Left renal cortex interstitium (tissue), 4 donors: ENCODE results near the gene TLN1. TPM values are rescaled to one million over a fixed set of nuclear protein-coding genes. Genes with fewer than 3 reads are reported as not detected.

ENCODE experiments used
- DNase-seq, 4 donors: peaks; one replicate each; pipeline ENCODE4 v3.0.0-alpha.2; 2013; ENCODE audit warnings: low read depth in 4 of 4, low spot score in 2 of 4, missing footprints in 1 of 4
- polyA plus RNA-seq, 4 donors: library from polyadenylated mRNA; unstranded; fragments of 120-200 nt; gene quantifications; one replicate each; pipeline ENCODE4 v1.2.1, GENCODE V29; 2013; ENCODE audit not compliant: insufficient read length in 4 of 4

TLN1 gene
- 100 to 1,000 TPM; 144 to 186 (median 174) TPM for polyA plus RNA-seq

- peak; percentile 89 to 96 (median 90) for DNase-seq
Measured at GRCh38 chr9:35732185-35732799, at the start of gene TLN1, which contains the start of gene CREB3. TSS of gene TLN1 (minus strand) at chr9:35732195. CDS start at chr9:35725694, 6,501 bp downstream. TSS of gene CREB3 (plus strand) at chr9:35732666. CDS start at chr9:35732773, 107 bp downstream.

- no peak for DNase-seq
Measured at GRCh38 chr9:35781066-35781465, 49.1 kb upstream of the TLN1 start.

- DNase-seq, result no peak
Measured at GRCh38 chr9:35778496-35778895, 46.5 kb upstream of the TLN1 start.

GRCh38 chr9:35776018-35776417 lies 44.0 kb upstream of the TLN1 start:
- DNase-seq, result peak in 2 of 4 donors; percentile 30 to 52

- no peak for DNase-seq
Measured at GRCh38 chr9:35774907-35775635, 43.1 kb upstream of the TLN1 start.

GRCh38 chr9:35771943-35772342 lies 39.9 kb upstream of the TLN1 start:
- no peak for DNase-seq

- DNase-seq, result no peak
Measured at GRCh38 chr9:35771534-35771933, 39.5 kb upstream of the TLN1 start.

GRCh38 chr9:35771075-35771433 lies 39.1 kb upstream of the TLN1 start:
- DNase-seq, result no peak

- DNase-seq, result no peak
Measured at GRCh38 chr9:35769763-35770162, 37.8 kb upstream of the TLN1 start.

- DNase-seq, result no peak
Measured at GRCh38 chr9:35767458-35767857, 35.5 kb upstream of the TLN1 start.

- DNase-seq, result no peak
Measured at GRCh38 chr9:35766997-35767396, 35.0 kb upstream of the TLN1 start.

- no peak for DNase-seq
Measured at GRCh38 chr9:35763803-35764202, 31.8 kb upstream of the TLN1 start.

GRCh38 chr9:35763181-35763580 lies 31.2 kb upstream of the TLN1 start:
- no peak for DNase-seq

- DNase-seq, result no peak
Measured at GRCh38 chr9:35760651-35761050, 28.7 kb upstream of the TLN1 start.

- DNase-seq, result no peak
Measured at GRCh38 chr9:35759795-35760194, 27.8 kb upstream of the TLN1 start.

GRCh38 chr9:35758475-35759050 lies 26.6 kb upstream of the TLN1 start:
- no peak for DNase-seq

GRCh38 chr9:35757892-35758275 lies 25.9 kb upstream of the TLN1 start:
- DNase-seq, result no peak

- DNase-seq, result no peak
Measured at GRCh38 chr9:35757226-35757891, 25.4 kb upstream of the TLN1 start.

- peak in 2 of 4 donors; percentile 53 to 58 for DNase-seq
Measured at GRCh38 chr9:35756275-35757225, 24.6 kb upstream of the TLN1 start.

GRCh38 chr9:35755071-35755470 lies 23.1 kb upstream of the TLN1 start:
- DNase-seq, result no peak
